SK-N-SH (cell line): ENCODE measurements around the gene TPH1. TPM values are rescaled to one million over a fixed set of nuclear protein-coding genes. Genes with fewer than 3 reads are reported as not detected.

Experiments
- CTCF ChIA-PET: fragments of 300-600, 350-600 bp; formaldehyde crosslinking; extraction: SDS; loops from one replicate; lab custom pipeline; 2021; lab: Yijun Ruan, JAX
- POLR2A ChIA-PET: fragments of 350-600 bp; sonication (Branson Sonifier 250); formaldehyde crosslinking; extraction: SDS; loops from one replicate; lab custom pipeline; 2020; ENCODE audit warnings: antibody characterized with exemption, inconsistent platforms; lab: Yijun Ruan, JAX
- DNase-seq: peaks from one replicate; pipeline ENCODE4 v3.0.0; 2012
- H2AFZ ChIP-seq: fragments of 200-600 bp; sonication (generic); 2 replicates; pipeline ENCODE4 v1.8.1; 2016; ENCODE audit warnings: antibody characterized with exemption, mild to moderate bottlenecking, low read depth
- H3F3A ChIP-seq: fragments of 200-600 bp; sonication (generic); replicated peaks from 2 replicates; pipeline ENCODE3; 2016; ENCODE audit warnings: antibody characterized with exemption, mild to moderate bottlenecking; ENCODE audit not compliant: insufficient read depth
- H3K27ac ChIP-seq, 2 experiments: fragments of 200-500 bp in 1 of 2; fragments of 200-600 bp in 1 of 2; sonication (Bioruptor generic) in 1 of 2; sonication (generic), shearing (Covaris generic) in 1 of 2; 2 replicates each; pipeline versions ENCODE4 v1.5.1 to v1.6.1; 2014 to 2016; ENCODE audit warnings: low read depth in 2 of 2, inconsistent platforms in 1 of 2, low read length in 1 of 2, mild to moderate bottlenecking in 1 of 2, mixed read lengths in 1 of 2
- H3K27me3 ChIP-seq: fragments of 200-600 bp; sonication (generic), shearing (Covaris generic); 2 replicates; pipeline ENCODE4 v1.6.1; 2016; ENCODE audit warnings: mixed run types; ENCODE audit not compliant: insufficient read depth
- H3K36me3 ChIP-seq, 2 experiments: fragments of 200-500 bp in 1 of 2; fragments of 200-600 bp in 1 of 2; sonication (Bioruptor generic) in 1 of 2; sonication (generic) in 1 of 2; replicated peaks in 1 of 2; 2 replicates each; pipeline versions ENCODE3 to v1.5.1; 2014 to 2016; ENCODE audit warnings: low read length in 1 of 2, mild to moderate bottlenecking in 1 of 2; ENCODE audit not compliant: insufficient read depth in 2 of 2, control insufficient read depth in 1 of 2
- H3K4me1 ChIP-seq, 2 experiments: fragments of 200-500 bp in 1 of 2; fragments of 200-600 bp in 1 of 2; sonication (Bioruptor generic) in 1 of 2; sonication (generic), shearing (Covaris generic) in 1 of 2; 2 replicates each; pipeline versions ENCODE4 v1.5.1 to v1.6.1; 2014 to 2016; ENCODE audit warnings: low read depth in 1 of 2, low read length in 1 of 2, mixed run types in 1 of 2; ENCODE audit not compliant: insufficient read depth in 2 of 2, control insufficient read depth in 1 of 2
- H3K4me2 ChIP-seq: fragments of 200-600 bp; sonication (generic), shearing (Covaris generic); 2 replicates; pipeline ENCODE4 v1.6.1; 2017; ENCODE audit warnings: mixed run types
- H3K4me3 ChIP-seq, 2 experiments: fragments of 200-500 bp in 1 of 2; fragments of 200-600 bp in 1 of 2; sonication (Bioruptor generic) in 1 of 2; sonication (generic), shearing (Covaris generic) in 1 of 2; 2 replicates each; pipeline versions ENCODE4 v1.5.1 to v1.8.1; 2014 to 2016; ENCODE audit warnings: low read depth in 2 of 2, inconsistent platforms in 1 of 2, low read length in 1 of 2, mild to moderate bottlenecking in 1 of 2, mixed read lengths in 1 of 2, moderate library complexity in 1 of 2
- H3K79me2 ChIP-seq: fragments of 200-600 bp; sonication (generic); 2 replicates; pipeline ENCODE4 v1.8.1; 2017; ENCODE audit warnings: mild to moderate bottlenecking; ENCODE audit not compliant: insufficient read depth
- H3K9ac ChIP-seq: fragments of 200-600 bp; sonication (generic); 2 replicates; pipeline ENCODE4 v1.6.1; 2017; ENCODE audit warnings: mixed run types
- H3K9me2 ChIP-seq: fragments of 200-600 bp; sonication (generic); 2 replicates; pipeline ENCODE4 v1.6.1; 2017; ENCODE audit warnings: mixed run types
- H3K9me3 ChIP-seq: fragments of 200-600 bp; sonication (generic); 2 replicates; pipeline ENCODE4 v1.6.1; 2017; ENCODE audit warnings: mixed run types, mild to moderate bottlenecking, moderate library complexity
- H4K20me1 ChIP-seq: fragments of 200-600 bp; sonication (generic); 2 replicates; pipeline ENCODE4 v1.6.1; 2017; ENCODE audit warnings: mild to moderate bottlenecking, mixed run types; ENCODE audit not compliant: insufficient read depth
- ELF1 ChIP-seq: IDR thresholded peaks from 2 replicates; pipeline ENCODE4 v1.4.0; 2012
- EP300 ChIP-seq, 2 experiments: IDR thresholded peaks; 2 replicates each; pipeline versions ENCODE4 v1.4.0 to v1.6.1; 2012; ENCODE audit warnings: borderline replicate concordance in 1 of 2, low read depth in 1 of 2, low read length in 1 of 2
- FOXJ3 ChIP-seq: sonication (generic); formaldehyde crosslinking; IDR thresholded peaks from 2 replicates; pipeline ENCODE4 v1.5.1; 2020; ENCODE audit warnings: mild to moderate bottlenecking, missing genetic modification reagents
- GABPA ChIP-seq: IDR thresholded peaks from 2 replicates; pipeline ENCODE4 v1.4.0; 2012; ENCODE audit warnings: low read depth, mild to moderate bottlenecking
- RXRA ChIP-seq: IDR thresholded peaks from 2 replicates; pipeline ENCODE4 v1.4.0; 2012; ENCODE audit warnings: low read depth, mild to moderate bottlenecking, borderline replicate concordance
- SIN3A ChIP-seq: IDR thresholded peaks from 2 replicates; pipeline ENCODE4 v1.6.1; 2012; ENCODE audit warnings: low read depth, mild to moderate bottlenecking, low read length, moderate library complexity, borderline replicate concordance
- SMC3 ChIP-seq: IDR thresholded peaks from 2 replicates; pipeline ENCODE4 v1.6.1; 2012; ENCODE audit warnings: low read depth, low read length, improper control_type of control experiment
- YY1 ChIP-seq: IDR thresholded peaks from 2 replicates; pipeline ENCODE4 v1.4.0; 2012; ENCODE audit warnings: low read depth, mild to moderate bottlenecking
- WGBS: methylation state at CpG from one replicate; pipeline ENCODE4 v1.1.6; 2017; ENCODE audit warnings: low lambda C conversion rate; 5-methylcytosine and 5-hydroxymethylcytosine counted together
- polyA plus RNA-seq, 3 experiments: library from polyadenylated mRNA; depleted of rRNA; stranded (reverse); fragments of >200 nt; gene quantifications; 2 replicates each; pipeline ENCODE4 v1.2.3, GENCODE V29; 2012
- TF ChIP-seq, protein P1 (sequence below): IDR thresholded peaks from 2 replicates; pipeline ENCODE4 v1.4.0; 2012; ENCODE audit warnings: low read depth, borderline replicate concordance
- TF ChIP-seq, protein P2 (sequence below): fragments of 150-350 bp; IDR thresholded peaks from 2 replicates; pipeline ENCODE4 v1.6.1; 2016; ENCODE audit warnings: mild to moderate bottlenecking, low read depth, low read length
- TF ChIP-seq, protein P3 (sequence below): IDR thresholded peaks from 2 replicates; pipeline ENCODE4 v1.4.0; 2012; ENCODE audit warnings: low read depth, borderline replicate concordance
- TF ChIP-seq, protein P4 (sequence below): IDR thresholded peaks from 2 replicates; pipeline ENCODE4 v1.4.0; 2012; ENCODE audit warnings: low read depth

Gene TPH1
- polyA plus RNA-seq, 1 of the 3 experiments (the other 2 are of a cell fraction), result 0.03 TPM

DNA sequence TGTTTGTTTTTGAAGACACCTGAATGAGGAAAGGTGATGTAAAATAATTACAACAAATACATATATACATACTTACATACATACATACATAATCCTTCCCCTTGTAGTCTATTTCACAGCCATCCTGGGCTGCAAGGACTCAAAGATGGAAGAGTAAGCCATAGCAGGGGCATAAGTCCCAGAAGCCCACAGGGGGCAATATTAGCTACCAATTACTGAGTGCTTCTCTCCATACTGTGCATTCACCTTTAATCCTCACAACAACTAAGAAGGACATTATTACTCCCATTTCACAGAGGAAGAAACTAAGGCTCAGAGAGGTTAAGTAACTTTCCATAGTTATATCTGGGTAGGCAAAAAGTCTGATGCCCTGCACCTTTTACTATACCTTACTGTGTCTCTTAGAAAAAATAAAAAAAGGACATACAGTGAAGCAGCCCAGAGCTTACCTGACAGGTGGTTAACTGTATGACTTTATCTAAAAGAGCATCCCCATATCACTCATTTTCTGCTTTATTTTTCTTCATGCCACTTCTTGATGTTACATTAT lies 35.9 kb downstream of the TPH1 start (continued):
- TF ChIP-seq YY1, result no peak

DNA sequence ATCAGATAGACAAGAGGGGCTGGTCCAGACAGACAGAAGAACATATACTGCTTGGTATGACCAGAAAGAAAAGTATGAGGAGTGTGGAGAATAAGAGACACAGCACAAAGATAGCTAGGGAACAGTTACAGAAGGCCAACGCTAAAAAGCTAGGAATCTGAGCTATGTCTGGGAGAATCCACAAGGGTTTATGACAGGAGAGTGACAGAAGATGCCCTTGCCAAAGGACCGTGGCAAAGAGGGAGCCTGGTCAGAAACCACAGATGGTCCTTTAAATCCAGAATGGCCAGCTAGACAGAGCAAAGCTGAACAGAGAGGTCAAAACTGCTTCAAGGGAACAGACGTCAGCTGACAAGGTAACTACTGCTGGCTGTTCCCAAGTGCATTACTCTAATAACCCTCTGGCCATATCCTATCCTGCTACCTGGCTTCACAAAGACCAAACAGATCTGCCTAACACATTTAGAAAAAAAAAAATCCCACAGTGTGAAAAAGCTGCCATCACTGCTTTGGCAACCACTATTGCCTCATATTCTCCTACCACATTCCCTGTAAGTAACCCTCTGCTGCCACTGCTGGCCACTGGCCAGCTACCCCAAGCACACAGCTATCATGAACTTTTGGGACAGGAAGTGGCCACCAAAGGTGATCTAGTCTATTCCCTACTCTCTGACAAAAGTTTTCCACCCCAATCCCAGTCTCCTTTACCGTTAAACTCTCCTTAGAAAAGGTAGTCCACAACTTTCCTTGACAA lies 40.5 kb downstream of the TPH1 start:
- Histone ChIP-seq H3F3A (peaks cover 5% of the 10 kb centered on the region), H2AFZ (no peak overlapping the region), H4K20me1 (no peaks in the 10 kb centered on the region), H3K36me3 (peaks cover 8 to 37% of the 10 kb centered on the region in 2 experiments), H3K4me3 (no peak overlapping the region), H3K9me2 (no peaks in the 10 kb centered on the region), H3K27me3 (no peaks in the 10 kb centered on the region), H3K9ac (no peak overlapping the region), H3K27ac (no peak overlapping the region), H3K4me2 (no peak overlapping the region), H3K4me1 (no peaks in the 10 kb centered on the region), H3K79me2 (no peaks in the 10 kb centered on the region), H3K9me3 (no peaks in the 10 kb centered on the region)
- WGBS, result 83% methylated on average over 4 of the region's 4 CpGs
- POLR2A ChIA-PET, result no interaction called here
- DNase-seq, result no peak
- no peak for TF ChIP-seq FOXJ3 (CRISPR knock-in tag)
- CTCF ChIA-PET, result interaction anchor here (0.7 to 3.0 kb wide), 6 partner anchors 14 to 275 kb away, joined by 3 to 16 read pairs (median 4); partner anchors contain the start of gene SAAL1

DNA sequence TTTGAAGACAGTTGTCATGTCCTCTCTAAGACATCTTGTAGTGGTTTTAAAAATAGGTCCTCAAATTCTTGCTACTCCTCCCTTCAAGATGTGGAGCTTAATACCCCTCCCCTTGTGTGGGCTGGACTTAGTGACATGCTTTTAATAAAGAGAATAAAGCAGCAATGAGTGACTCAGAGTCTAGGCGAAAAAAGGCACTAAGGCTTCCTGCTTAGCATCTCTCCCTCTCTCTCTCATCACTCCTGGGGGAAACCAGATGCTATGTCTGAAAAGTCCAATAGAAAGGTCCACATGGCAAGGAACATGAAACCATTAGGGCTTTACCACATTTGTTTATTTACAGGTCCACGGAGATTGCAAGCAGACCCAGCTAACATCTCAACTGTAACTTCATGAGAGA lies 44.9 kb downstream of the TPH1 start:
- POLR2A ChIA-PET, result no interaction called here

DNA sequence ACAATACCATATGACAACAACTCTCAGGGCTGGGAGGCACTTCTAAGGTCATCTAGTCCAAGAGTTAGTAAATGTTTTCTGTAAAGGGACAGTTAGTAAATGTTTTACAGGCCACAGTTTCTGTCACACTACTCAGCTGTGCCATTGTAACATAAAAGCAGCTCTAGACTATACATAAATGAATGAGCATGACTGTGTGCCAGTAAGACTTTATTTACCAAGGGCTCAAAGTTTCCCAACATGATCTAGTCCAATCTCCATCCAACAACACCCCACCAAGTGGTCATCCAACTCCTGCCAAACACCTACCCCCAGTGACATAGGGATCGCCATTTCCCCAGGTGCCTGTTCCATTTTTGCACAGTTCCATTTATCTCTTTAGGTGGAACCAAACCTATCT lies 45.3 kb downstream of the TPH1 start:
- no peak overlapping the region for H3K4me2 ChIP-seq
- H3K36me3 ChIP-seq, result peaks cover 14 to 43% of the 10 kb centered on the region in 2 experiments
- no peak overlapping the region for H2AFZ ChIP-seq
- no peak for DNase-seq
- H3F3A ChIP-seq, result no peaks in the 10 kb centered on the region
- no peak overlapping the region for H3K4me3 ChIP-seq
- POLR2A ChIA-PET, result no interaction called here
- H4K20me1 ChIP-seq, result no peaks in the 10 kb centered on the region
- no peaks in the 10 kb centered on the region for H3K9me2 ChIP-seq
- H3K4me1 ChIP-seq, result no peaks in the 10 kb centered on the region
- no peak overlapping the region for H3K9ac ChIP-seq
- WGBS, result 100% methylated on average over 1 of the region's 1 CpG
- no peaks in the 10 kb centered on the region for H3K79me2 ChIP-seq
- H3K27me3 ChIP-seq, result no peaks in the 10 kb centered on the region
- no peak overlapping the region for H3K27ac ChIP-seq
- CTCF ChIA-PET, result interaction anchor here (1.0 to 2.8 kb wide), 6 partner anchors 8 to 269 kb away, joined by 3 to 9 read pairs (median 6); no protein-coding TSS in a partner anchor
- no peaks in the 10 kb centered on the region for H3K9me3 ChIP-seq
- TF ChIP-seq, protein P1, sequence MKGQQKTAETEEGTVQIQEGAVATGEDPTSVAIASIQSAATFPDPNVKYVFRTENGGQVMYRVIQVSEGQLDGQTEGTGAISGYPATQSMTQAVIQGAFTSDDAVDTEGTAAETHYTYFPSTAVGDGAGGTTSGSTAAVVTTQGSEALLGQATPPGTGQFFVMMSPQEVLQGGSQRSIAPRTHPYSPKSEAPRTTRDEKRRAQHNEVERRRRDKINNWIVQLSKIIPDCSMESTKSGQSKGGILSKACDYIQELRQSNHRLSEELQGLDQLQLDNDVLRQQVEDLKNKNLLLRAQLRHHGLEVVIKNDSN, result no peak
- TF ChIP-seq, protein P2, sequence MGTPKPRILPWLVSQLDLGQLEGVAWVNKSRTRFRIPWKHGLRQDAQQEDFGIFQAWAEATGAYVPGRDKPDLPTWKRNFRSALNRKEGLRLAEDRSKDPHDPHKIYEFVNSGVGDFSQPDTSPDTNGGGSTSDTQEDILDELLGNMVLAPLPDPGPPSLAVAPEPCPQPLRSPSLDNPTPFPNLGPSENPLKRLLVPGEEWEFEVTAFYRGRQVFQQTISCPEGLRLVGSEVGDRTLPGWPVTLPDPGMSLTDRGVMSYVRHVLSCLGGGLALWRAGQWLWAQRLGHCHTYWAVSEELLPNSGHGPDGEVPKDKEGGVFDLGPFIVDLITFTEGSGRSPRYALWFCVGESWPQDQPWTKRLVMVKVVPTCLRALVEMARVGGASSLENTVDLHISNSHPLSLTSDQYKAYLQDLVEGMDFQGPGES, result no peak
- TF ChIP-seq RXRA, result no peak
- TF ChIP-seq GABPA, result no peak
- TF ChIP-seq ELF1, result no peak
- TF ChIP-seq, protein P3, sequence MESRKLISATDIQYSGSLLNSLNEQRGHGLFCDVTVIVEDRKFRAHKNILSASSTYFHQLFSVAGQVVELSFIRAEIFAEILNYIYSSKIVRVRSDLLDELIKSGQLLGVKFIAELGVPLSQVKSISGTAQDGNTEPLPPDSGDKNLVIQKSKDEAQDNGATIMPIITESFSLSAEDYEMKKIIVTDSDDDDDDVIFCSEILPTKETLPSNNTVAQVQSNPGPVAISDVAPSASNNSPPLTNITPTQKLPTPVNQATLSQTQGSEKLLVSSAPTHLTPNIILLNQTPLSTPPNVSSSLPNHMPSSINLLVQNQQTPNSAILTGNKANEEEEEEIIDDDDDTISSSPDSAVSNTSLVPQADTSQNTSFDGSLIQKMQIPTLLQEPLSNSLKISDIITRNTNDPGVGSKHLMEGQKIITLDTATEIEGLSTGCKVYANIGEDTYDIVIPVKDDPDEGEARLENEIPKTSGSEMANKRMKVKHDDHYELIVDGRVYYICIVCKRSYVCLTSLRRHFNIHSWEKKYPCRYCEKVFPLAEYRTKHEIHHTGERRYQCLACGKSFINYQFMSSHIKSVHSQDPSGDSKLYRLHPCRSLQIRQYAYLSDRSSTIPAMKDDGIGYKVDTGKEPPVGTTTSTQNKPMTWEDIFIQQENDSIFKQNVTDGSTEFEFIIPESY, result no peak
- no peak for TF ChIP-seq EP300 (IDR thresholded peaks at IDR 0.05; ENCODE audit: borderline replicate concordance in 1 of 2, low read depth in 1 of 2, low read length in 1 of 2)
- TF ChIP-seq, protein P4, sequence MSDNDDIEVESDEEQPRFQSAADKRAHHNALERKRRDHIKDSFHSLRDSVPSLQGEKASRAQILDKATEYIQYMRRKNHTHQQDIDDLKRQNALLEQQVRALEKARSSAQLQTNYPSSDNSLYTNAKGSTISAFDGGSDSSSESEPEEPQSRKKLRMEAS, result no peak

More for the DNA sequence above, 44.9 kb downstream of the TPH1 start:
- Histone ChIP-seq H3K4me2 (no peak overlapping the region), H3K9me3 (no peaks in the 10 kb centered on the region), H3K9ac (no peak overlapping the region), H3K36me3 (peaks cover 14 to 43% of the 10 kb centered on the region in 2 experiments), H2AFZ (no peak overlapping the region), H3K9me2 (no peaks in the 10 kb centered on the region), H3K4me1 (no peaks in the 10 kb centered on the region), H3K79me2 (no peaks in the 10 kb centered on the region), H3F3A (no peaks in the 10 kb centered on the region), H3K27me3 (no peaks in the 10 kb centered on the region), H3K27ac (no peak overlapping the region), H3K4me3 (no peak overlapping the region), H4K20me1 (no peaks in the 10 kb centered on the region)
- WGBS, result 81% methylated on average over 2 of the region's 2 CpGs
- CTCF ChIA-PET, result interaction anchor here (1.0 to 2.8 kb wide), 5 partner anchors 8 to 270 kb away, joined by 3 to 9 read pairs (median 6); no protein-coding TSS in a partner anchor
- DNase-seq, result no peak
- TF ChIP-seq, protein P1, result no peak
- TF ChIP-seq SIN3A (no peak), SMC3 (no peak)
